IMR-90 (cell line): ENCODE data around the gene ACE. TPM values are rescaled to one million over a fixed set of nuclear protein-coding genes. Genes with fewer than 3 reads are reported as not detected.

Source experiments
- ATAC-seq: fragments of 200-7000 bp; cut with Tn5 transposase; 2 replicates; pipeline ENCODE4 v1.9.1; 2020; ENCODE audit warnings: low read depth, mild to moderate bottlenecking, moderate library complexity
- BruUV-seq: library from RNA; stranded (reverse); fragments of 400-500 nt; replicated peaks from 2 replicates; lab custom pipeline; 2021; lab: Mats Ljungman, UMichigan
- CTCF ChIA-PET: fragments of 300-600 bp; formaldehyde crosslinking; extraction: SDS; loops from one replicate; lab custom pipeline; 2021; ENCODE audit warnings: antibody characterized with exemption; lab: Yijun Ruan, JAX
- POLR2A ChIA-PET: fragments of 300-600 bp; sonication (Branson Sonifier 250); formaldehyde crosslinking; loops from one replicate; lab custom pipeline; 2022; ENCODE audit warnings: antibody characterized with exemption; ENCODE audit not compliant: unreplicated experiment; lab: Charles Lee
- DNase-seq: peaks from one replicate; pipeline ENCODE4 v3.0.0; 2013
- H2AFZ ChIP-seq: replicated peaks from 2 replicates; pipeline ENCODE3; 2013; ENCODE audit warnings: low read length, mild to moderate bottlenecking; ENCODE audit not compliant: poor library complexity
- H2AK5ac ChIP-seq: 2 replicates; pipeline ENCODE4 v1.6.1; 2013; ENCODE audit warnings: low read depth, low read length, inconsistent platforms
- H2AK9ac ChIP-seq: replicated peaks from 2 replicates; pipeline ENCODE3; 2013; ENCODE audit warnings: mild to moderate bottlenecking, low read depth, low read length, moderate library complexity; ENCODE audit not compliant: poor library complexity
- H2BK120ac ChIP-seq: 2 replicates; pipeline ENCODE4 v1.6.1; 2013; ENCODE audit warnings: low read depth, low read length, inconsistent platforms
- H2BK15ac ChIP-seq: 3 replicates; pipeline ENCODE4 v1.6.1; 2013; ENCODE audit warnings: low read depth, low read length, inconsistent platforms
- H2BK20ac ChIP-seq: 2 replicates; pipeline ENCODE4 v1.6.1; 2013; ENCODE audit warnings: low read depth, mild to moderate bottlenecking, inconsistent platforms, low read length, moderate library complexity
- H2BK5ac ChIP-seq: 2 replicates; pipeline ENCODE4 v1.6.1; 2013; ENCODE audit warnings: mild to moderate bottlenecking, low read depth, low read length, inconsistent platforms; ENCODE audit not compliant: poor library complexity, severe bottlenecking
- H3K14ac ChIP-seq: replicated peaks from 2 replicates; pipeline ENCODE4 v1.6.1; 2013; ENCODE audit warnings: low read depth, low read length, inconsistent platforms
- H3K18ac ChIP-seq: 2 replicates; pipeline ENCODE4 v1.6.1; 2013; ENCODE audit warnings: low read depth, low read length, control low read depth
- H3K23ac ChIP-seq: 2 replicates; pipeline ENCODE4 v1.6.1; 2013; ENCODE audit warnings: low read depth, low read length, inconsistent platforms
- H3K27ac ChIP-seq: 2 replicates; pipeline ENCODE4 v1.5.1; 2013; ENCODE audit warnings: mild to moderate bottlenecking, control low read depth, low read length; ENCODE audit not compliant: insufficient read depth
- H3K27me3 ChIP-seq: 2 replicates; pipeline ENCODE4 v1.6.1; 2013; ENCODE audit warnings: low read length; ENCODE audit not compliant: control insufficient read depth, insufficient read depth
- H3K36me3 ChIP-seq: 2 replicates; pipeline ENCODE4 v1.6.1; 2013; ENCODE audit warnings: low read length, mixed read lengths; ENCODE audit not compliant: control insufficient read depth, insufficient read depth
- H3K4ac ChIP-seq: 2 replicates; pipeline ENCODE4 v1.6.1; 2013; ENCODE audit warnings: low read depth, low read length, inconsistent platforms
- H3K4me1 ChIP-seq: 2 replicates; pipeline ENCODE4 v1.6.1; 2013; ENCODE audit warnings: low read length, mixed read lengths; ENCODE audit not compliant: control insufficient read depth, insufficient read depth
- H3K4me2 ChIP-seq: 2 replicates; pipeline ENCODE4 v1.6.1; 2013; ENCODE audit warnings: low read depth, mild to moderate bottlenecking, control low read depth, low read length, moderate library complexity
- H3K4me3 ChIP-seq: 2 replicates; pipeline ENCODE4 v1.5.1; 2013; ENCODE audit warnings: low read depth, mild to moderate bottlenecking, control low read depth, low read length, moderate library complexity; ENCODE audit not compliant: insufficient read depth
- H3K56ac ChIP-seq: 2 replicates; pipeline ENCODE4 v1.6.1; 2013; ENCODE audit warnings: low read length, inconsistent platforms; ENCODE audit not compliant: insufficient read depth; ENCODE audit errors: extremely low read depth
- H3K79me1 ChIP-seq, 2 experiments: 2 replicates each; pipeline ENCODE4 v1.6.1; 2013; ENCODE audit warnings: low read length in 2 of 2, inconsistent platforms in 1 of 2, low read depth in 1 of 2
- H3K9ac ChIP-seq: 2 replicates; pipeline ENCODE4 v1.6.1; 2013; ENCODE audit warnings: low read depth, low read length, control low read depth
- H3K9me1 ChIP-seq: 2 replicates; pipeline ENCODE4 v1.6.1; 2013; ENCODE audit warnings: low read length, inconsistent platforms; ENCODE audit not compliant: insufficient read depth
- H3K9me3 ChIP-seq: 2 replicates; pipeline ENCODE4 v1.6.1; 2013; ENCODE audit warnings: low read length; ENCODE audit not compliant: control insufficient read depth, insufficient read depth
- H4K20me1 ChIP-seq: 2 replicates; pipeline ENCODE4 v1.6.1; 2013; ENCODE audit warnings: low read length, inconsistent platforms; ENCODE audit not compliant: insufficient read depth
- H4K5ac ChIP-seq: 2 replicates; pipeline ENCODE4 v1.6.1; 2013; ENCODE audit warnings: mild to moderate bottlenecking, low read depth, low read length, control low read depth
- H4K8ac ChIP-seq, 2 experiments: 2 replicates each; pipeline ENCODE4 v1.6.1; 2013; ENCODE audit warnings: low read depth in 2 of 2, low read length in 2 of 2, control low read depth in 1 of 2, inconsistent platforms in 1 of 2
- H4K91ac ChIP-seq: 2 replicates; pipeline ENCODE4 v1.6.1; 2013; ENCODE audit warnings: low read depth, low read length, inconsistent platforms; ENCODE audit not compliant: insufficient read depth
- BHLHE40 ChIP-seq: fragments of 150-350 bp; IDR thresholded peaks from 2 replicates; pipeline ENCODE4 v1.6.1; 2016; ENCODE audit warnings: mild to moderate bottlenecking, low read depth, low read length
- CHD1 ChIP-seq: IDR thresholded peaks from 2 replicates; pipeline ENCODE4 v1.6.1; 2012; ENCODE audit warnings: low read depth, low read length, improper control_type of control experiment
- FOS ChIP-seq: fragments of 150-350 bp; IDR thresholded peaks from 2 replicates; pipeline ENCODE4 v1.6.1; 2016; ENCODE audit warnings: low read depth, low read length
- MAZ ChIP-seq: IDR thresholded peaks from 2 replicates; pipeline ENCODE4 v1.6.1; 2012; ENCODE audit warnings: low read depth, mild to moderate bottlenecking, low read length, improper control_type of control experiment, moderate library complexity, borderline replicate concordance
- MXI1 ChIP-seq: IDR thresholded peaks from 2 replicates; pipeline ENCODE4 v1.6.1; 2012; ENCODE audit warnings: low read depth, mild to moderate bottlenecking, low read length, moderate library complexity, borderline replicate concordance
- NFE2L2 ChIP-seq: fragments of 150-350 bp; IDR thresholded peaks from 2 replicates; pipeline ENCODE4 v1.6.1; 2016; ENCODE audit warnings: low read depth, mild to moderate bottlenecking, low read length
- RAD21 ChIP-seq: IDR thresholded peaks from 2 replicates; pipeline ENCODE4 v1.6.1; 2012; ENCODE audit warnings: low read length, improper control_type of control experiment
- SMC3 ChIP-seq: fragments of 150-350 bp; IDR thresholded peaks from 2 replicates; pipeline ENCODE4 v1.6.1; 2016; ENCODE audit warnings: low read depth, mild to moderate bottlenecking, antibody characterized with exemption, low read length, moderate library complexity
- WGBS, 2 experiments: methylation state at CpG; one replicate each; pipeline versions ENCODE4 v1.1.5 to v1.1.7; 2013; ENCODE audit warnings: missing lambda C conversion rate in 2 of 2; ENCODE audit not compliant: insufficient read length in 1 of 2; ENCODE audit errors: extremely low coverage in 2 of 2; 5-methylcytosine and 5-hydroxymethylcytosine counted together
- dilution Hi-C: fragments of 300-500 bp; cut with HindIII; formaldehyde crosslinking; loops from one replicate; pipeline ENCODE4 v1.14.3; 2018; ENCODE audit warnings: low sequenced_read_pairs; ENCODE audit not compliant: unreplicated experiment
- in situ Hi-C: fragments of 300-500 bp; cut with MboI; formaldehyde crosslinking; loops from 3 replicates; pipeline ENCODE4 v1.14.3; 2019; ENCODE audit warnings: low sequenced_read_pairs, inconsistent platforms, mixed read lengths
- intact Hi-C: fragments of 100-400 bp; cut with micrococcal nuclease; formaldehyde crosslinking; loops from 2 replicates; pipeline ENCODE4 v1.10.0; 2022
- polyA plus RNA-seq, 3 experiments: library from polyadenylated mRNA; depleted of rRNA; stranded (reverse); fragments of >200 nt; gene quantifications; 2 replicates each; pipeline ENCODE4 v1.2.3, GENCODE V29; 2012; ENCODE audit warnings: low replicate concordance in 1 of 3
- total RNA-seq: library from RNA; depleted of rRNA; stranded (reverse); fragments of >200 nt; gene quantifications from 2 replicates; pipeline ENCODE4 v1.2.3, GENCODE V29; 2012
- TF ChIP-seq, protein P1 (sequence below): conservative IDR thresholded peaks from 2 replicates; pipeline ENCODE4 v1.5.1; 2012; ENCODE audit warnings: mild to moderate bottlenecking, low read depth, low read length, improper control_type of control experiment
- TF ChIP-seq, protein P2 (sequence below): fragments of 150-350 bp; IDR thresholded peaks from 2 replicates; pipeline ENCODE4 v1.6.1; 2016; ENCODE audit warnings: low read depth, mild to moderate bottlenecking, low read length, moderate library complexity, borderline replicate concordance

The ACE gene
- total and polyA plus RNA-seq, 2 of the 4 experiments (the other 2 are of a cell fraction): 1.4 to 5.8 TPM

DNA sequence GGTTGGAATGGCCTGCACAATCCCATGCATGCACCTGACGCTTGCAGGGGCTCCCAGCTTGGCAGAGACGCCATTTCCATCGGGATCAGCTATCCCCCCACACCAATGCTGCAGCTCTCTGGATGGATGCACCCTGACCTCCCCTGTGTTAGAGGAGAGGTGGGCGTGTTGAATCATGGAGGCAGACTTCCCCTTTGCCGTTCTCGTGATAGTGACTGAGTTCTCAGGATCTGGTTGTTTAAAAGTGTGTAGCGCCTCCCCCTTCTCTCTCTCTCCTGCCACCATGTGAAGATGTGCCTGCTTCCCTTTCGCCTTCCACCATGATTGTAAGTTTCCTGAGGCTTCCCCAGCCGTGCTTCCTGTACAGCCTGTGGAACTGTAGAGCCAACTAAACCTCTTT is 28.5 kb downstream of the ACE start:
- DNase-seq (no peak), ATAC-seq (no peak)
- no peak overlapping the region for H2BK15ac ChIP-seq
- BruUV-seq: no TSS peak
- H3K4me3 ChIP-seq: no peak overlapping the region
- no peak overlapping the region for H2BK120ac ChIP-seq
- no peak overlapping the region for H4K5ac ChIP-seq
- H3K79me1 ChIP-seq: no peaks in the 10 kb centered on the region
- no peak overlapping the region for H3K4ac ChIP-seq
- H3K27ac ChIP-seq: no peak overlapping the region
- H3K9me3 ChIP-seq: peaks cover 5% of the 10 kb centered on the region; the same call in 1 of the 2 replicates
- no peaks in the 10 kb centered on the region for H3K36me3 ChIP-seq
- ChIA-PET CTCF (interaction anchor here (1.0 kb wide), 1 partner anchor 39 kb away, joined by 3 read pairs; no protein-coding TSS in a partner anchor), POLR2A (no interaction called here)
- H2AK5ac ChIP-seq: no peak overlapping the region
- in situ Hi-C loops: no loop called here
- H3K14ac ChIP-seq: no peak overlapping the region
- H3K9me1 ChIP-seq: peaks cover 5% of the 10 kb centered on the region; the same call in 1 of the 2 replicates
- H3K56ac ChIP-seq: no peak overlapping the region
- H2AFZ ChIP-seq: no peak overlapping the region
- H3K18ac ChIP-seq: no peak overlapping the region
- no peak overlapping the region for H3K23ac ChIP-seq
- intact Hi-C loops: no loop called here
- dilution Hi-C loops: no loop called here
- no peak overlapping the region for H3K4me2 ChIP-seq
- no peak overlapping the region for H2BK20ac ChIP-seq
- no peak overlapping the region for H3K9ac ChIP-seq
- no peak overlapping the region for H2BK5ac ChIP-seq
- no peak for TF ChIP-seq FOS
- no peak for TF ChIP-seq MAZ
- TF ChIP-seq, protein P1, sequence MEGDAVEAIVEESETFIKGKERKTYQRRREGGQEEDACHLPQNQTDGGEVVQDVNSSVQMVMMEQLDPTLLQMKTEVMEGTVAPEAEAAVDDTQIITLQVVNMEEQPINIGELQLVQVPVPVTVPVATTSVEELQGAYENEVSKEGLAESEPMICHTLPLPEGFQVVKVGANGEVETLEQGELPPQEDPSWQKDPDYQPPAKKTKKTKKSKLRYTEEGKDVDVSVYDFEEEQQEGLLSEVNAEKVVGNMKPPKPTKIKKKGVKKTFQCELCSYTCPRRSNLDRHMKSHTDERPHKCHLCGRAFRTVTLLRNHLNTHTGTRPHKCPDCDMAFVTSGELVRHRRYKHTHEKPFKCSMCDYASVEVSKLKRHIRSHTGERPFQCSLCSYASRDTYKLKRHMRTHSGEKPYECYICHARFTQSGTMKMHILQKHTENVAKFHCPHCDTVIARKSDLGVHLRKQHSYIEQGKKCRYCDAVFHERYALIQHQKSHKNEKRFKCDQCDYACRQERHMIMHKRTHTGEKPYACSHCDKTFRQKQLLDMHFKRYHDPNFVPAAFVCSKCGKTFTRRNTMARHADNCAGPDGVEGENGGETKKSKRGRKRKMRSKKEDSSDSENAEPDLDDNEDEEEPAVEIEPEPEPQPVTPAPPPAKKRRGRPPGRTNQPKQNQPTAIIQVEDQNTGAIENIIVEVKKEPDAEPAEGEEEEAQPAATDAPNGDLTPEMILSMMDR: no peak
- no peak for TF ChIP-seq SMC3
- TF ChIP-seq CHD1: no peak
- TF ChIP-seq NFE2L2: no peak
- TF ChIP-seq BHLHE40: no peak
- TF ChIP-seq MXI1: no peak
- no peak for TF ChIP-seq RAD21
- TF ChIP-seq, protein P2, sequence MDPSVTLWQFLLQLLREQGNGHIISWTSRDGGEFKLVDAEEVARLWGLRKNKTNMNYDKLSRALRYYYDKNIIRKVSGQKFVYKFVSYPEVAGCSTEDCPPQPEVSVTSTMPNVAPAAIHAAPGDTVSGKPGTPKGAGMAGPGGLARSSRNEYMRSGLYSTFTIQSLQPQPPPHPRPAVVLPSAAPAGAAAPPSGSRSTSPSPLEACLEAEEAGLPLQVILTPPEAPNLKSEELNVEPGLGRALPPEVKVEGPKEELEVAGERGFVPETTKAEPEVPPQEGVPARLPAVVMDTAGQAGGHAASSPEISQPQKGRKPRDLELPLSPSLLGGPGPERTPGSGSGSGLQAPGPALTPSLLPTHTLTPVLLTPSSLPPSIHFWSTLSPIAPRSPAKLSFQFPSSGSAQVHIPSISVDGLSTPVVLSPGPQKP: no peak
- peaks cover 21% of the 10 kb centered on the region; the same call in 1 of the 2 replicates for H3K27me3 ChIP-seq
- no peaks in the 10 kb centered on the region for H3K4me1 ChIP-seq
- no peak overlapping the region for H4K8ac ChIP-seq
- WGBS, 2 experiments: no CpG with 5 or more reads among the region's 9 CpGs
- no peak overlapping the region for H2AK9ac ChIP-seq
- H4K20me1 ChIP-seq: no peaks in the 10 kb centered on the region
- no peak overlapping the region for H4K91ac ChIP-seq
